Epithelial cell of esophagus (primary cell): ENCODE data around the gene MAPRE2.

ENCODE experiments used
- DNase-seq: peaks from one replicate; pipeline ENCODE4 v3.0.0; 2010; ENCODE audit warnings: low read depth
- H3K4me3 ChIP-seq: 2 replicates; pipeline ENCODE4 v1.5.1; 2011; ENCODE audit warnings: mild to moderate bottlenecking, low read length, control low read depth
- CTCF ChIP-seq: IDR thresholded peaks from 2 replicates; pipeline ENCODE4 v1.5.1; 2011; ENCODE audit warnings: low read depth, mild to moderate bottlenecking, low read length, control low read depth, inconsistent platforms; ENCODE audit not compliant: insufficient read depth; ENCODE audit errors: missing control alignments

MAPRE2 gene

GRCh38 chr18:35158728-35159450 is 117.7 kb downstream of the MAPRE2 start:
- no peak overlapping the region for H3K4me3 ChIP-seq
- TF ChIP-seq CTCF: no peak
- peak; percentile 6 for DNase-seq

- no peak for TF ChIP-seq CTCF
- peak; percentile 30 for DNase-seq
Measured at GRCh38 chr18:35159782-35160181, 118.6 kb downstream of the MAPRE2 start.

GRCh38 chr18:35161485-35161884 is 120.3 kb downstream of the MAPRE2 start:
- TF ChIP-seq CTCF: no peak
- no peak overlapping the region for H3K4me3 ChIP-seq
- no peak for DNase-seq

More at GRCh38 chr18:35159782-35160181, 118.6 kb downstream of the MAPRE2 start:
- H3K4me3 ChIP-seq: no peak overlapping the region

- no peak for DNase-seq
- H3K4me3 ChIP-seq: no peak overlapping the region
- TF ChIP-seq CTCF: no peak
Measured at GRCh38 chr18:35161934-35162333, 120.7 kb downstream of the MAPRE2 start.

GRCh38 chr18:35163014-35163539 is 121.9 kb downstream of the MAPRE2 start:
- no peak for TF ChIP-seq CTCF
- H3K4me3 ChIP-seq: no peak overlapping the region
- DNase-seq: peak; percentile 17

- DNase-seq: no peak
- TF ChIP-seq CTCF: no peak
- H3K4me3 ChIP-seq: no peak overlapping the region
Measured at GRCh38 chr18:35163721-35164120, 122.5 kb downstream of the MAPRE2 start.

- no peak overlapping the region for H3K4me3 ChIP-seq
- no peak for TF ChIP-seq CTCF
- no peak for DNase-seq
Measured at GRCh38 chr18:35164133-35164532, 122.9 kb downstream of the MAPRE2 start.
